Measurements from ENCODE around the gene APOC3. TPM values are rescaled to one million over a fixed set of nuclear protein-coding genes. Genes with fewer than 3 reads are reported as not detected.

The APOC3 gene
- total and polyA plus RNA-seq, 10 of the 15 experiments (the other 5 are each of a cell fraction or from before 2014, with no cell fraction given): 1.9 TPM; not detected in 9

- Histone ChIP-seq H3K36me3 (ENCODE audit: control insufficient read depth in 2 of 2, insufficient read depth in 2 of 2, low read length in 1 of 2) (peaks cover 11 to 14% of the 10 kb centered on the region in 2 experiments; a peak in 3 of 4 replicates), H3K79me2 (ENCODE audit: control insufficient read depth, insufficient read depth, low read length) (no peaks in the 10 kb centered on the region), H2AFZ (ENCODE audit: control insufficient read depth, low read depth, low read length) (no peak overlapping the region), H3K4me2 (ENCODE audit: control insufficient read depth, insufficient read depth) (no peak overlapping the region), H3K4me3 (no peak overlapping the region), H3K4me1 (ENCODE audit: control insufficient read depth, insufficient read depth, low read length) (no peaks in the 10 kb centered on the region), H4K20me1 (ENCODE audit: control insufficient read depth, insufficient read depth) (no peaks in the 10 kb centered on the region), H3K27ac (ENCODE audit: control insufficient read depth, insufficient read depth) (no peak overlapping the region), H3K27me3 (replicated peaks in 1 of 2; ENCODE audit: control insufficient read depth in 2 of 2, insufficient read depth in 2 of 2, low read length in 1 of 2) (no peaks in the 10 kb centered on the region), H3K9ac (ENCODE audit: control insufficient read depth, insufficient read depth, low read length) (no peak overlapping the region), H3K9me3 (replicated peaks; ENCODE audit: control insufficient read depth, insufficient read depth, low read length) (no peaks in the 10 kb centered on the region)
- no peak for FAIRE-seq
- ChIA-PET CTCF (no interaction called here), SMC1A (ENCODE audit: uncharacterized antibody, unreplicated experiment) (no interaction called here), POLR2A (no interaction called here), RAD21 (ENCODE audit: unreplicated experiment) (interaction anchor here (1.1 kb wide), 1 partner anchor 337 kb away, joined by 3 read pairs; no protein-coding TSS in a partner anchor)
- ATAC-seq: no peak
- 100% methylated on average over 4 of the region's 4 CpGs for WGBS (ENCODE audit: insufficient coverage, insufficient replicate concordance, low lambda C conversion rate, missing lambda C conversion rate)
- no TSS peak for BruUV-seq (replicated peaks)
- TF ChIP-seq MTA3 (IDR thresholded peaks at IDR 0.05; ENCODE audit: borderline replicate concordance, low read length) (no peak), HDGF (IDR thresholded peaks at IDR 0.05) (no peak), RBBP5 (conservative IDR thresholded peaks at IDR 0.05) (no peak), MEF2A (IDR thresholded peaks at IDR 0.05; ENCODE audit: insufficient read depth, low read depth, low read length) (no peak), RCOR1 (conservative IDR thresholded peaks at IDR 0.05; ENCODE audit: low read depth, low read length) (no peak), ZNF622 (IDR thresholded peaks at IDR 0.05) (no peak), SP1 (IDR thresholded peaks at IDR 0.05; ENCODE audit: low read depth, low read length) (no peak), IKZF2 (IDR thresholded peaks at IDR 0.05) (no peak), HCFC1 (IDR thresholded peaks at IDR 0.05; ENCODE audit: low read length) (no peak), CBX3 (IDR thresholded peaks at IDR 0.05; ENCODE audit: borderline replicate concordance, low read depth) (no peak), CBFB (IDR thresholded peaks at IDR 0.05; ENCODE audit: low read depth) (no peak), SIN3A (IDR thresholded peaks at IDR 0.05; ENCODE audit: low read depth, low read length) (no peak), POU2F2 (IDR thresholded peaks at IDR 0.05; ENCODE audit: borderline replicate concordance, low read depth, low read length) (no peak), SMC3 (IDR thresholded peaks at IDR 0.05; ENCODE audit: borderline replicate concordance, low read length) (no peak), ZZZ3 (IDR thresholded peaks at IDR 0.05; ENCODE audit: control insufficient read depth, insufficient read length, low read depth) (no peak), ZNF207 (IDR thresholded peaks at IDR 0.05; ENCODE audit: borderline replicate concordance) (no peak)
- TF ChIP-seq, protein P1, sequence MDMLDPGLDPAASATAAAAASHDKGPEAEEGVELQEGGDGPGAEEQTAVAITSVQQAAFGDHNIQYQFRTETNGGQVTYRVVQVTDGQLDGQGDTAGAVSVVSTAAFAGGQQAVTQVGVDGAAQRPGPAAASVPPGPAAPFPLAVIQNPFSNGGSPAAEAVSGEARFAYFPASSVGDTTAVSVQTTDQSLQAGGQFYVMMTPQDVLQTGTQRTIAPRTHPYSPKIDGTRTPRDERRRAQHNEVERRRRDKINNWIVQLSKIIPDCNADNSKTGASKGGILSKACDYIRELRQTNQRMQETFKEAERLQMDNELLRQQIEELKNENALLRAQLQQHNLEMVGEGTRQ (IDR thresholded peaks at IDR 0.05; ENCODE audit: borderline replicate concordance, low read depth, low read length): no peak
- in situ Hi-C loops (cut with MboI) (no loop called here), intact Hi-C loops (cut with micrococcal nuclease; ENCODE audit: unreplicated experiment) (no loop called here)
- DNase-seq (ENCODE audit: low read depth, low spot score): no peak
Measured at GRCh38 chr11:116842909-116843308, 13.2 kb downstream of the APOC3 start.
